GM18867 (cell line): Measurements from ENCODE around the gene UGT8.
A peak's percentile ranks its signal among the peaks of the same experiment; 100 is the strongest.

ENCODE experiments used
- ATAC-seq: cut with Tn5 transposase; IDR thresholded peaks from one replicate; pipeline ENCODE4 v1.9.1; 2021; ENCODE audit warnings: mild to moderate bottlenecking, moderate library complexity; ENCODE audit not compliant: unreplicated experiment

The UGT8 gene

GRCh38 chr4:114677346-114677979 is 78.9 kb downstream of the UGT8 start:
- no peak for ATAC-seq

GRCh38 chr4:114684462-114684861 is 85.9 kb downstream of the UGT8 start:
- ATAC-seq = no peak

DNA sequence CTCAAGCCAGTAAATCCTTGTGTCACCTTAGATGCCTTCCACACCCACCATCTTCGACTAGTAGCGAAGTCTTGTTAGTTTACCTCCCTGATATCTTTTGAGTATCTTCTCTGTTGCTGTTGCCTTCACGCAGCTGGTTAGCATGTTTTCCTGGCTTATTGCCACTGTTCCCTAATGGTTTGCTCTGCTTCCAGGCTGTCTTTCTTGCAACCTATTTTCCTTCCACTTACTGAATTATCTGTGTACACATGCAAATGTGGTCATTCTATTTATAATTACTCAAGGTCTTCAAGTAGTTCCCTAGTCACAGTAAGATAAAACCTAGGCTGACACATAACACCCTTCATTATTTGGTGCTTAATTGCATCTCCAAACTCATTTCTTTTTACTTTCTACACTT is 89.5 kb downstream of the UGT8 start:
- ATAC-seq = no peak

DNA sequence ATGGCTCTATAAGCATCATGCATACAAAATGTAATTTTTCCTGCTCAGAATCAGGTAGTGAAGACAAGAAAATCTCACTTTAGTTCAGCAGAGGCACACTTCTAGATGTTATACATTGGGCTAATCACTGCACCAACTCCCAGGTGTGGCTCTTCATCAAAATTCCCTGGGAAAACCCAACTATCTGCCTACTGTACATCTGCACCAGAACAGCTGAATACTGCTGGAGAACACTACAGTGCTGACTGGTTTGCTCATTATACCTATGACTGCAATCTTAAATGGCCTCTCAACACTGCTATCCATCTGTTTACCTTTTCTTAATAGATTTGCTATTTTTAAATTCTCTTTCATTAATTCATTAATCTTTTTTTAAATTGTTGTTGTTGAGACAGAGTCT is 92.0 kb downstream of the UGT8 start:
- ATAC-seq = no peak

GRCh38 chr4:114691865-114692264 is 93.3 kb downstream of the UGT8 start:
- ATAC-seq = peak; percentile 92

DNA sequence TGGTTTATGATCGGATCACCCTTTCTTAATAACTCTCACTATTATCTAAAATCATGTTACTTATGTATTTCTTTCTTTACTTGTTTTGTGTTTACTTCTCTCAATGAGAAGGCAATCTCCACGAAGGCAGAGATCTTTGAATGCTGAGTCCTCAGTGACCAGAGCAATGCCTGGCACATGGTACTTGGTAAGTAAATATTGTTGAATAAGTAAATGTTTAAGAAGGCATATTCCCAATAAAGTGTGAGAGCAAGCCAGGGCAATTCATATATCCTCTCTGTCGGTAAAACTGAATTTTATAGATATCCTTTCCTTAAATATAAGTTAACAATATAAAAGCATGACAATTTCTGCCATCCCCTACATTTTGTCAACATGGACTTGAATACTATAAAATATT is 94.4 kb downstream of the UGT8 start:
- ATAC-seq = no peak

DNA sequence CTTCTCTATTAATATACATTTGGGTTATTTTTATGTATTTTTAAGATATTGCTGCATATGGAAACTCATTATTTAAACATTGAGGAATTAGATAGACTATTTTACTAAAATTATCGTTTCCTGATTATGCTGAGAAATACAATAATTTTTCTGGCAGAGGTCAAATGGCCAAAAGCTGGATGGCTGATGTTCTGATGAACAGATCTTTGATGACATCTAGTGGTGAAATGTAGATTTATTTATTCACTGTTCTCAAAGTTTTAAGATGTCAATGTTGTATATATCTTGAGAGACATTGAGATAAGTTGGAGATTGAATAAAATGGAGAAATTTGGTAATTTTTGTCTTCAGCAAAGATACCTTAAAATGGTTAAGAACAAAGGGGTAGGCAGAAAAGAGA is 96.2 kb downstream of the UGT8 start:
- ATAC-seq = no peak

DNA sequence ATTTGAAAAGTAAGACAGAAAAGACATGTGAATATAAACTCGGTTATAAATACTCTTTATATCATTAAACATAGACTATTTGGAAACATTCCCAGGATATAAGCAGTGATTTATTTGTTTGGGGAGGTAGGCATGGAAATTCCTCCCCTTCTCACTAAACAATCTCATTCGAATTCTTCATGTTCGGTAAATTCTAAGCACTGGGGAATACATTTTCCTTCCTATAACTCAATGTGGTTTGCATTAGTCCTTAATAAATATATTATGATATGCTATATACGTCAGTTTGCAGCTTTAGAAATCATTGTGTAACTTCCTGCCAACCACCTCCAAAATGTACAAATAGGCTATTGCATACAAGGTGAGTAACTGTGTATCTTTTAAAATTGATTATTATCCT is 99.6 kb downstream of the UGT8 start:
- no peak for ATAC-seq

DNA sequence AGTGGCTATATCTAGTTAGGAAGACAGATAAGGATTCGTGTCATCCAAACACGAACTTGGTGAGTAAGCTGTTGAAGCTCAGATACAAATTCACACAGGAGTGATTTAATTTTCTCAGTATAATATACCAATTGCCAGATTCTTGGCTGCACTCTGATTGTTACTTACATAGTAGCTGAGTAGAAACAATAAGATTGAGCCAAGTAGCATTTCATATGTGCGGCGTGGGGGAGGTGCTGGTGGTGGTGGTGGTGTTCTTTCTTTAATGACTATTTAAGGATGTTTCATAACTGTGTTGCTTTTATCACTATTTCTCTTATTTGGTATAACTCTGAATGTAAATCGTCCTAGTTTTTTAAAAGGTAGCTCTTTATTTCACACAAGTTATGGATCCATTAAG is 102.9 kb downstream of the UGT8 start:
- ATAC-seq = no peak

- ATAC-seq = no peak
Observed at GRCh38 chr4:114717432-114717831, 118.8 kb downstream of the UGT8 start.

DNA sequence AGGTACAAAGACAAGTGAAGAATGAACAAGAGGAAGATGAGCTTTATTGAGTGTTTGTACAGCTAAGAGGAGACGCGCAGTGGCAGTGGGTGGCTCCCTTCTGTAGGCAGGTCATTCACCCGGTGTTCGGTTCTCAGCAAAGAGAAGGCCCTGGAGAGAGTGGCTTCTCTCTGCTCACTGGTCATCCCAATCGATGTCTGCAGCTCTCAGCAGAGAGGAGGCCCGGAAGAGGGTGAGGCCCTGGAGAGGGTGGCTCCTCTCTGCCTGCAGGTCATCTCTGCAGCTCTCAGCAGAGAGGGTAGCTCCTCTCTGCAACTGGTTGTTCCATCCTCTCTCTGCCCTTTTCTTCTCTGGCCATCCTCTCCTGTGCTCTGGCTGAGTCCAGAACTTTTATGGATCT is 126.5 kb downstream of the UGT8 start:
- no peak for ATAC-seq

- ATAC-seq = no peak
Observed at GRCh38 chr4:114727461-114727860, 128.9 kb downstream of the UGT8 start.
